Choroid plexus epithelial cell (primary cell): Measurements from ENCODE around the gene XRCC3.

Experiments
- DNase-seq: peaks from one replicate; pipeline ENCODE4 v3.0.0-alpha.2; 2010; ENCODE audit warnings: low read depth
- H3K4me3 ChIP-seq: 2 replicates; pipeline ENCODE4 v1.5.1; 2011; ENCODE audit warnings: low read depth, mild to moderate bottlenecking, control low read depth, low read length, moderate library complexity
- CTCF ChIP-seq: conservative IDR thresholded peaks from 2 replicates; pipeline ENCODE4 v1.5.1; 2011; ENCODE audit warnings: low read depth, mild to moderate bottlenecking, control low read depth, inconsistent platforms, low read length, moderate library complexity

XRCC3 gene

DNA sequence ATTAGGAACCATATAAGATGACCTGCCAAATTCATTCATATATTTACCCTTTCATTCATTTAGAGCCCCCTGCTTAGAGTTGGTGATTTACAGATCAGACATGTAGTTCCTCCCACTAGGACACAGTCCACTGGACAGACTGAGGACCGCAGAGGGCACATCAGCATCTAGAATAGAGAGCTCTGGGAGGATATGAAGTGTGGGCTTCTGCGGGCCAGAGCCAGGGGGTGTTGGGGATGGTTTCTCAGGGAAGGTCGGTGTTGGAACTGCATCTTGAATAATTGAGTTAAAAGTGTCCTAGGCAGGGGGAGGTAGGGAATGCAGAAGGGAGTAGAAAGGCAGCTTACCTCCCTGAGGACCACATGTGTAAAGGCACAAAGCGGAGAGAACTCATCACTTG lies 43.3 kb downstream of the XRCC3 start:
- TF ChIP-seq CTCF: no peak
- no peak for DNase-seq
- no peak overlapping the region for H3K4me3 ChIP-seq

DNA sequence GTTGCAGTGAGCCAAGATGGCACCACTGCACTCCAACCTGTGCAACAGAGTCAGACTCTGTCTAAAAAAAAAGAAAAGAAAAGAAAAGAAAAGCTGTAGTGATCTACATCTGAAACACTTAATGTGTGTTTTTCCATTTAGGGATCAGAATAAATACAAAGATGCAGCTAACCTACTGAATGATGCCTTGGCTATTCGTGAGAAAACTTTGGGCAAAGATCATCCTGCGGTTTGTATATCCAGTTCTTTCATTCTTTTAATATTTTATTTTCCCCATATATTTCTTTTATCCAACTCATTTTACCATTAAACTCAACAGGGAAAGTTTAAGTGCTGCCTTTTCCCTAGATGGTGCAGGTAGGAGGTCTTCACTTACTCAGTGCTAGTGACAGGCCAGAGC lies 45.9 kb downstream of the XRCC3 start:
- no peak for DNase-seq
- TF ChIP-seq CTCF: no peak
- H3K4me3 ChIP-seq: no peak overlapping the region

DNA sequence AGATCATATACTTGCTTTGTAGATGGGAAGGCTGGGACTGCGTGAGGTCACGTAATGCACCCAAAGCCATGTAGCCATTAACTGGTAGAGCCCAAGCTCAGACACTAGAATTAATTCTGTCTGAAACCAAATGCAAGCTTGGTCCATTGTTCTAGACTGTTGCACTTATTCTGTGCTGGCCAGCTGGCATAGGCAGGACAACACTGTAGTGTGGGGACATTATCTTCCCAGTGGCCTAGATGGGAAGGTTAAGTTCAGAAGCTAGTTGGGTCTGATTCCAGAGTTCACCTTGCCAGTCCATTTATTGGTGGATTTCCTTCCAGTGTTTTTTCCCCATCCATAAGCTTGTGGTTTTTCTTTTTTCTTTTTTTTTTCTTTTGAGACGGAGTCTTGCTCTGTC lies 47.1 kb downstream of the XRCC3 start:
- DNase-seq: no peak
- no peak overlapping the region for H3K4me3 ChIP-seq
- no peak for TF ChIP-seq CTCF

- no peak for TF ChIP-seq CTCF
- no peak for DNase-seq
- H3K4me3 ChIP-seq: no peak overlapping the region
Observed at GRCh38 chr14:103667671-103668070, 47.6 kb downstream of the XRCC3 start.

GRCh38 chr14:103663506-103663905 lies 51.7 kb downstream of the XRCC3 start:
- no peak for DNase-seq
- TF ChIP-seq CTCF: no peak
- no peak overlapping the region for H3K4me3 ChIP-seq

- no peak for DNase-seq
- no peak for TF ChIP-seq CTCF
- H3K4me3 ChIP-seq: no peak overlapping the region
Observed at GRCh38 chr14:103662591-103662990, 52.7 kb downstream of the XRCC3 start.

DNA sequence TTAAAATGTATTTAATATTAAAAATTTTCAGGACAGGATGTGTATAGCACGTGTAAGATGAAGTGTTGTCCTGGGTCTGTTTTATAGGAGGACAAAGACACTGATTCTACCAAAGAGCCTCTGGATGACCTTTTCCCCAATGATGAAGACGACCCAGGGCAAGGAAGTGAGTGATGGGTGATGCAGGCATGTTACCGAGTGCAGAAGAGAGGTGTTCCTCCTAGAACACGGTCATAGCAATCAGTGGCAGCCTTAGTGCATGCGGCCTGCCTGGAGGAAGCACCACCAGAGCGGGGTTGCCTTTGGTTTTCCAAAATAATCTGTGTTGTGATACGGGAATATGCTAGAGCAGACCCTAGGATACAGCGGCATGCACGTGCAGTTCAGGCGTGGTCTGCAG lies 53.2 kb downstream of the XRCC3 start:
- no peak overlapping the region for H3K4me3 ChIP-seq
- no peak for DNase-seq
- no peak for TF ChIP-seq CTCF
